H1 (cell line): Measurements from ENCODE around the gene AKT1. TPM values are rescaled to one million over a fixed set of nuclear protein-coding genes. Genes with fewer than 3 reads are reported as not detected.

ENCODE experiments used
- CHD7 ChIP-seq: fragments of 300-600 bp; sonication (generic); IDR thresholded peaks from 2 replicates; pipeline ENCODE4 v1.7.1; 2012; ENCODE audit warnings: low read length, moderate library complexity, mild to moderate bottlenecking, inconsistent platforms; ENCODE audit not compliant: insufficient replicate concordance
- RAD21 ChIP-seq, 2 experiments: IDR thresholded peaks in 1 of 2; conservative IDR thresholded peaks in 1 of 2; 2 replicates each; pipeline ENCODE4 v1.6.1; 2011; ENCODE audit warnings: low read depth in 2 of 2, low read length in 2 of 2, improper control_type of control experiment in 1 of 2, inconsistent platforms in 1 of 2, mild to moderate bottlenecking in 1 of 2, moderate library complexity in 1 of 2
- polyA plus RNA-seq, 7 experiments: library from polyadenylated mRNA; depleted of rRNA in 3 of 7; stranded (reverse) in 5 of 7; unstranded in 2 of 7; fragments of >200 nt in 5 of 7; fragments of 200-250 nt in 2 of 7; gene quantifications; 1 replicate in 5 of 7; 2 replicates in 1 of 7; 4 replicates in 1 of 7; pipeline versions ENCODE4 v1.2.1 to v1.2.3, GENCODE V29; 2011 to 2013; ENCODE audit warnings: missing spikeins in 2 of 7, mixed read lengths in 2 of 7
- total RNA-seq: library from RNA; stranded (reverse); fragmentation: NEBNext Ultra II Directional; extraction: Animal tissue kit (Norgen Biotek cat#: 25700); gene quantifications from 2 replicates; pipeline ENCODE4 v1.2.1, GENCODE V29; 2021

Gene AKT1
- total and polyA plus RNA-seq, 2 of the 8 experiments (the other 6 are each of a cell fraction or from before 2014, with no cell fraction given), result 68.1 to 71.5 TPM

DNA sequence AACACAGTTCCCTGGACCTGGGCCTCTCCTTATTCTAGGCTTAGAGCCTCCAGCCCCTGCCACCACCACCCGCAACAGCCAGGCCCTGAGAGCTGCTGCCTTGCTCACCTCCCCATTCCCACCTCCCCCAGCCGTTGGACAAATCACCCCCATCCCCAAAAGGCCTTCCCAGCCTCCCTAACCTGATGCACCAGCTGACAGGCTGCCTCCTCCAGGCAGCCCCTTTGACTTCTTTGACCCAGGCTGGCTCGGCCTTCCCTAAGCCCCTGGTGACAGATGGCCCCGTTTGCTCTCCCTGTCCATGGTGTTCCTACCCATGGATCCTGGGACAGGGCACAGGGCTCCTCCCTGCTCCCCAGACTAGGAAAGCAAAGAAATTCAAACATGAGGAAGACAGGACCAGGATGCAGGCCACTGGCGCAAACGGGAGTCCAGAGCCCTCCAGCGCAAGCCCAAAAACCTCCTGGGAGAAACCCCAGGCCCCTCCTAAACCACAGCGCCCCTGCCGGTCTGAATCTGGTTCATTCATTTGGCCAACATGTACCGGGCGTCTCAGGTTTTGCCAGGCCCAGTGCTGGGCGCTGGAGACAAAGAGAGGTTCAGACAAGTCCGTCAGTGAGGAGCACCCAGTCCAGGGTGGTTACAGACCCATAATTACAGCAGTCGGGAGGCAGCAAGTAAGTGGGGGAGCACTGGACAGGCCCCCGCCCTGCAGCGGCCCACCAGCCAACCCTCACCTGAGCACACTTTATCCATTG, 2.4 kb downstream of the AKT1 start (continued):
- TF ChIP-seq CHD7, result no peak
- TF ChIP-seq RAD21 (IDR thresholded peaks at IDR 0.05 in 1 of 2, conservative IDR thresholded peaks at IDR 0.05 in 1 of 2; ENCODE audit: low read depth in 2 of 2, low read length in 2 of 2), result peak; percentile 34 to 46; a peak in 2 of 4 replicates
